Stimulated activated CD8-positive, alpha-beta memory T cell treated with anti-CD3 and anti-CD28 coated beads, Interleukin-7, amount 100 ng/mL, for 4 hours (primary cell): ENCODE data around the gene KLRC3.
"Not testable (repeated sequence)": the region's sequence is repeated elsewhere in the genome, so short reads cannot be mapped to it uniquely, and the experiment has no call there.

Source experiments
- DNase-seq, 2 donors: peaks; one replicate each; pipeline ENCODE4 v3.0.0-alpha.2; 2020; ENCODE audit warnings: low read depth in 2 of 2

The KLRC3 gene

DNA sequence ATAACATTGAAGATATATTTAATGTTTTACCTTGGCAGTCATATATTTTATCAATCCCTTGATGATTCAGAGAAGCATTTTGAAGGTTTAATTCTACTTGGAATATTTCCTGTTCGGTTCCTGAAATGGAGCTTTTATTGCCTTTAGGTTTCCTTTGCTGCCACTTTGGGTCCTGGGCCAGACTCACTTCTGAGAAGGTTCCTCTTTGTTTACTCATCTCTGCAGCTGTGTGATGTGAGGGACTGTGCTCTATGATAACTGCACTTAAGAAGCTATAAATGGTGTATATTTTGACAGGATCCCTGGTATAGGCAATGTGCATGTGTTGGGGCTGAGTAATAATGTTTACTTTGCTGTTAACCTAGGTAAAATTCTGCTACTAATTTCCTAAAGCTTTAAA is at the start of gene KLRC3:
KLRC3 (minus strand) TSS at position 262 of the 400 bp plus-strand sequence; CDS start at position 217, 45 bp downstream.
- DNase-seq, result not testable (repeated sequence)

DNA sequence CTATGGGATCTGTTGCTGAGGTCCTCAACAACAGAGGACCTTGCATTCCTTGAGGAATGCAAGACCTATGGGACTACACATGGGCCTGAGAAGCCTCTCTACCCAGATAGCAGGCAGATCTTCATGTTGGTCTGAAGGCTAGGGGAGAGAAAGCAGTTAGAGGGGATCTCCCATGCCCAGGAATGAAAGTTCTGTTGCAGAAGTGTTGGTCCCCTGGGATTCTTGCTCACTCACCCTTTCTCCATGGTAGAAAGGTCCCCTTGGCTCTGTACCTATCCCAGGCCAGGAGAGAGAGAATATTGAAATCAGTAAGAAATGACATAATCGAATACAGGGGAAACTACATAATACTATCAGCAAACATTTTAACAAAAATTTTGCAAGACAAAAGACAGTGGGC is 49.3 kb upstream of the KLRC3 start:
- DNase-seq, result no peak

DNA sequence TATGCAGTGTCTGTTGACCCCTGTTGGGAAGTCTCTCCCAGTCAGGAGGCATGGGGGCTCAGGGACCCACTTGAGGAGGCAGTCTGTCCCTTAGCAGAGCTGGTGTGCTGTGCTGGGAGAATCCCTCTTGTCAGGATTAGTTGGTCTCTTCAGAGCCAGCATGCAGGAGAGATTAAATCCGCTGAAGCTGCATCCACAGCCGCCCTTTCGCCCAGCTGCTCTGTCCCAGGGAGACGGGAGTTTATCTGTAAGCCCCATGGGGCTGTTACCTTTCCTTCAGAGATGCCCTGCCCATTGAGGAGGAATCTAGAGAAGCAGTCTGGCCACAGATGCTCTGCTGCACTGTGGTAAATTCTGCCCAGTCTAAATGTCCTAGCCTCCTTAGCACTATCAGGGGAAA is 45.9 kb upstream of the KLRC3 start:
- DNase-seq, result no peak

DNA sequence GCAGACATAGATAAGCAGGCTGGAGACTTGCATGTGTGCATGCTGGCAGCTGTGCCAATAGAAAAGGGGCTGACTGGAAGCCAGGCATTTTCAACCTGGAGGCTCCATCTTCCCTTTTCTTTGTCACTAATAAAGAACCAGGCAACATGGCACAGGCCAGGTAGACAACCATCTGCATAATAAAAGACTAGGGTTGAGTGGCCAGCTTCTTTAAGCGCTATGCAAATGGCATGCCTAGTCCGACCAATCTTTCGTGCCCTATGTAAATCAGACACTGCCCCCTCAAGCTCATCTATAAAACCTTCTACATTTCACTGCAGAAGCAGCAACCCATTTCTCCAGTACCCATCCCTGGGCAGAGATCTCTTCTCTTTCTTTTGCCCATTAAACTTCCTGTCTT is 37.4 kb upstream of the KLRC3 start:
- DNase-seq, result no peak

DNA sequence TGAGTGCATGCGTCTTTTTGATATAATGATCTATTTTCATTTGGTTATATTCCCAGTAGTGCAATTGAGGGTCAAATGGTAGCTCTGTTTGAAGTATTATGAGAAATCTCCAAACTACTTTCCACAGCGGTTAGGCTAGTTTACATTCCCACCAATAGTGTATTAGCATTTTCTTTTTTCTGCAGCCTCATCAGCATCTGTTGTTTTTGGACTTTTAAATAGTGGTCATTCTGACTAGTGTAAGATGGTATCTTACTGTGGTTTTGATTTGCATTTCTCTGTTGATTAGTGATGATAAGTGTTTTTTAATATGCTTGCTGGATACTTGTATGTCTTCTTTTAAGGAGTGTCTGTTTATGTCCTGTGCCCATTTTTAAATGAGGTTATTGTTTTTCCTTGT is 36.5 kb upstream of the KLRC3 start:
- DNase-seq, result no peak

DNA sequence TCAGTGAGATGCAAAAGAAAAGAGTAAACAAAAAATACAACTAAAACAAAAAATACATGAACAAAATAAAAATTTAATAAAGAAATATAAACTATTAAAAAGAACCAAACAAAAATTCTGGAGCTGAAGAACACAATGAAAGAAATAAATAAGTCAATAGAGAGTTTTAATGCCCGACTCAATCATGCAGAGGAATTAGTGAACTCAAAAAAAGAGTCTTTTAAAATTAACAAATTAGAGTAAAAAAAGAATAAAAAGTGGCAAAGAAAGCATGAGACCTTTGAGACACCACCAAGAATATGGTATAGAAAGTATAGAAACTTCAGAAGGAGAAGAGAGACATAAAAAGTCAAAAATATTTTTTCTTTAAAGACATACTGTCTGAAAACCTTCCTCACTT is 35.4 kb upstream of the KLRC3 start:
- DNase-seq, result no peak

DNA sequence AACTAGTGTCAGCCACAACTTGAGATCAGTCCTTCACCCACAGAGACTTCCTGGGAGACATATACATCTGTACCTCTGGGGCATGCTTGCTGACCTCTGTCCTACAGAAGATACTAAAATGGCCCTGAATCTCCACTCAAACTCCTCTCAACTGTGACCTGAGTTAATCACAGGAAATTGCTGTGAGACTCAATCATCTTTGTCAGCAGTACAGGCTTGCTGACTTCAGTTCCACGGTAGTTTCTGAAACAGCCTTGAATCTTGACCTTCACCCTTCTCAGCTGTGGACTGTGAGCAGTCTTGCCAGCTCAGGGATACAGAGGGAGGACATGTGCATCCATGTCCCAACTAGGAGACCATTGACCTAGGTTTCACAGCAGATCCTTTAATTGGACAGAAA is 34.1 kb upstream of the KLRC3 start:
- DNase-seq, result no peak

DNA sequence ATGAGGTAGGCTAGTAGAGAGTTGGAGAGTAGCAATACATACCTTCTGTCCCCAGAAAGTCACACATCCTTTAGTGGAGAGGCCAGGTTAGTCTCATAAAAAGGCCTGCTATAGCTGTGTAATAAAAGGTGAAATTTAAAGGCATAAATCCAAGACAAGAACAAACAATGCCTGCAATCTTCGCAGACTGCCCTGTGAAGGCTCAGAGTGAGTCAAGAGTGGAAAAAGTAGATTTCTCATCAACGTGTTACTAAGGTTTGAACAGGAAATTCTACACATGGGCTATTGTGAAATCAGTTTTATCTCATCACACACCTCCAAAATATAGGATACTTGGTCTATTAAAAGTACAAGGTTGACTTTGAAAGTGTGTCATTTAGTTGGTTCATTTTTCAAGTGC is 32.8 kb upstream of the KLRC3 start, which contains the start of gene KLRC1:
KLRC1 (minus strand) TSS at position 222 of the 400 bp plus-strand sequence. CDS start 2,221 bp downstream, outside the sequence.
- no peak for DNase-seq

DNA sequence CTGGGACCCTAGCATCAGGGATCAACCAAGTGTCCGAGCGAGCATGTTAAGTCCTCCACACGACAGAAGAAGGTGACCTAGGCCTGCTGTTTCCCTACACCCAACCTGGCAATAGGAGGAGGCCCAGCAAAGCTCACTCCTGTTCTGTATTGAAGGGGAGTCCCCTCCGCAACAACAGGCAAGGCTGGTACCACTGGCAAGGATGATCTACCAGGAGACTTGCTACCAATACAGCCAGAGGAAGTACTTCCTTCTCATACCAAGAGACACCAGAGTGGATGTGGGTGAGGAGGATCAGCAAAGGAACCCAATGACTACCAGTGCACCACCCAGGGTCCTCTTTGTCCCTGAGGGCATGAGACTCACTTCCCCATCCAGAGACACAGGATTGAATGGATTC is 27.8 kb upstream of the KLRC3 start:
- no peak for DNase-seq

DNA sequence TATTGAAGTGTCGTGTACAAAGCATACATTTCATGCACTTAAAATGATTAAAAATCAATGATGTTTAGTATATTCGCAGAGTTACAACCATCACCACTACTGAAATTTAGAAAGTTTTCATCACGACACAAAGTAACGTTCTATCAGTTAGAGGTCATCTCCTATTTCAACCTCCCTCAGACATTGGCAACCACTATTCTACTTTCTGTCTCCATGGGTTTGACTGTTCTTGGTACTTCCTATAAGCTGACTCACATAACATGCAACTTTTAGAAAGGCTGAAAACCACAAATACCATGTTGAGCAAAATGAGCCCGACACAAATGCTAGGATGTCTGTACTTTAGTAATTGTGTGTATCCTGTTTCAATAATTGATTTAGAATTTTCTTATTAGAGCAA is 25.7 kb upstream of the KLRC3 start:
- not testable (repeated sequence) for DNase-seq

DNA sequence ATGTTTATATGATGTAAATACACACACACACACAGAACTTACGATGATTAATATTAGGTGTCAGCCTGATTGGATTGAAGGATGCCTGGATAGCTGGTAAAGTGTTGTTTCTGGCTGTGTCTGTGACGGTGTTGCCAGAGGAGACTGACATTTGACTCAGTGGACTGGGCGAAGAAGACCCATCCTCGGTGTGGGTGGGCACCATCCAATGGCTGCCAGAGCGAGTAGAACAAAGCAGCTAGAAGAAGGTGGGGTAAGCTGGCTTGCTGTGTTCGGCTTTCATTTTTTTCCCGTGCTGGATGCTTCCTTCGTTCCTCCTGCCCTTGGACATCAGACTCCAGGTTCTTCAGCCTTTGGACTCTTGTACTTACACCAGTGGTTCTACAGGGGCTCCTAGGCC is 20.7 kb upstream of the KLRC3 start:
- DNase-seq, result not testable (repeated sequence)

DNA sequence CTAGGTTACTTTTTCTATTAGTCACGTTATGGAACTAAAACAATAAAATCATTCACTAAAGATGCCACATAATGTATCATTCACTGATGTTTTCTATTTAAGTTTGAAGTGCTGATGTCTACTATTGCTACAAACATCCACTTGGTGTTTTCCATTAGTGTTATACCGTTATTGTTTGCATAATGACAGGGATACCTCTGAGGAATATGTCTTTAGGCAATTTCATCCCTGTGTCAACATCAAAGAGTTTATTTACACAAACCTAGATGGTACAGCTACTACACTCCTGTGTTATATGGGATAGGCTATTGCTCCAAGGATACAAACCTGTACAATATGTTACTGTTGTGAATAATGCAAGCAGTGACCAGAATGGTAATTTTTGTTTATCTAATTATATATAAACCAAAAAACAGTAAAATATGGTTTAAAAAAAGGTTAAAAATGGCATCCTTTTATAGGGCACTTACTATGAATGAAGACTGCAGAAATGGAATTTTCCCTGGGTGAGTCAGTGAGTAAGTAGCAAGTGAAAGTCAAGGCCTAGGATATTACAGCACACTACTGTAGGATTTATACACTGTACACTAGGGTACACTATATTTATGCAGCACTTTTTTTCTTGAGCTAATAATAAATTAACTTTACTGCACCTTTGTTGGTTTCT is 19.3 kb upstream of the KLRC3 start:
- DNase-seq, result not testable (repeated sequence)

DNA sequence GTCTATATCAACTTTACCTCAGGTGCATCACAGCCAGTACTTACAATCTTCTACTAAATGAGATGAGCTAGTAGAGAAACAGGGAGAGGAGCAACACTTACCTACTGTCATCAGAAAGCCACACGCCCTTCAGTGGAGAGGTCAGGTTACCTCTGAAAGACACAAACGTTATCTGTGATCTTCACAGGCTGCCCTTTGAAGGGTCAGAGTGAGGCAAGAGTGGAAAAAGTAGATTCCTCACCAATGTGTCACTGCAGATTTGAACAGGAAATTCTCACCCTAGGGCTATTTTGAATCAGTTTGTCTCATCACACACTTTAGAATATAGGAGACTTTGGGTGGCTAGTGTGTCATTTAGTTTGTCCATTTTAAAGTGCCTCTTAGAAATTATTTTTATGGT is 17.2 kb upstream of the KLRC3 start:
- not testable (repeated sequence) for DNase-seq

DNA sequence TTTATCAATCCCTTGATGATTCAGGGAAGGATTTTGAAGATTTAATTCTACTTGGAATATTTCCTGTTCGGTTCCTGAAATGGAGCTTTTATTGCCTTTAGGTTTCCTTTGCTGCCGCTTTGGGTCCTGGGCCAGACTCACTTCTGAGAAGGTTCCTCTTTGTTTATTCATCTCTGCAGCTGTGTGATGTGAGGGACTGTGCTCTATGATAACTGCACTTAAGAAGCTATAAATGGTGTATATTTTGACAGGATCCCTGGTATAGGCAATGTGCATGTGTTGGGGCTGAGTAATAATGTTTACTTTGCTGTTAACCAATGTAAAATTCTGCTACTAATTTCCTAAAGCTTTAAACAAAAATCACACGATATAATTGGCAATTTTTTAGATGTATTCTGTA is 15.4 kb upstream of the KLRC3 start, which contains the start of gene KLRC2:
KLRC2 (minus strand) TSS at position 195 of the 400 bp plus-strand sequence; CDS start at position 171, 24 bp downstream.
- DNase-seq, result not testable (repeated sequence)

DNA sequence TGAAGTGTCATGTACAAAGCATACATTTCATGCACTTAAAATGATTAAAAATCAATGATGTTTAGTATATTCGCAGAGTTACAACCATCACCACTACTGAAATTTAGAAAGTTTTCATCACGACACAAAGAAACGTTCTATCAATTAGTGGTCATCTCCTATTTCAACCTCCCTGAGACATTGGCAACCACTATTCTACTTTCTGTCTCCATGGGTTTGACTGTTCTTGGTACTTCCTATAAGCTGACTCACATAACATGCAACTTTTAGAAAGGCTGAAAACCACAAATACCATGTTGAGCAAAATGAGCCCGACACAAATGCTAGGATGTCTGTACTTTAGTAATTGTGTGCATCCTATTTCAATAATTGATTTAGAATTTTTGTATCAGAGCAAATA is 10.2 kb upstream of the KLRC3 start:
- not testable (repeated sequence) for DNase-seq

DNA sequence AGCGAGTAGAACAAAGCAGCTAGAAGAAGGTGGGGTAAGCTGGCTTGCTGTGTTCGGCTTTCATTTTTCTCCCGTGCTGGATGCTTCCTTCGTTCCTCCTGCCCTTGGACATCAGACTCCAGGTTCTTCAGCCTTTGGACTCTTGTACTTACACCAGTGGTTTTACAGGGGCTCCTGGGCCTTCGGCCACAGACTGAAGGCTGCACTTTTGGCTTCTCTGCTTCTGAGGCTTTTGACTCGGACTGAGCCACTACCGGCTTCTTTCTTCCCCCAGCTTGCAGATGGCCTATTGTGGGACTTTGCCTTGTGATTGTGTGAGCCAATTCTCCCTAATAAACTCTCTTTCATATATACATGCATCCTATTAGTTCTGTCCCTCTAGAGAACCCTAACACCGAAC is 5.5 kb upstream of the KLRC3 start:
- not testable (repeated sequence) for DNase-seq

DNA sequence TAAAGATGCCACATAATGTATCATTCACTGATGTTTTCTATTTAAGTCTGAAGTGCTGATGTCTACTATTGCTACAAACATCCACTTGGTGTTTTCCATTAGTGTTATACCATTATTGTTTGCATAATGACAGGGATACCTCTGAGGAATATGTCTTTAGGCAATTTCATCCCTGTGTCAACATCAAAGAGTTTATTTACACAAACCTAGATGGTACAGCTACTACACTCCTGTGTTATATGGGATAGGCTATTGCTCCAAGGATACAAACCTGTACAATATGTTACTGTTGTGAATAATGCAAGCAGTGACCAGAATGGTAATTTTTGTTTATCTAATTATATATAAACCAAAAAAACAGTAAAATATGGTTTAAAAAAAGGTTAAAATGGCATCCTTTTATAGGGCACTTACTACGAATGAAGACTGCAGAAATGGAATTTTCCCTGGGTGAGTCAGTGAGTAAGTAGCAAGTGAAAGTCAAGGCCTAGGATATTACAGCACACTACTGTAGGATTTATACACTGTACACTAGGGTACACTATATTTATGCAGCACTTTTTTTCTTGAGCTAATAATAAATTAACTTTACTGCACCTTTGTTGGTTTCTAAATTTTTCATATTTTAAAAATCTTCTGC is 4.0 kb upstream of the KLRC3 start:
- not testable (repeated sequence) for DNase-seq

DNA sequence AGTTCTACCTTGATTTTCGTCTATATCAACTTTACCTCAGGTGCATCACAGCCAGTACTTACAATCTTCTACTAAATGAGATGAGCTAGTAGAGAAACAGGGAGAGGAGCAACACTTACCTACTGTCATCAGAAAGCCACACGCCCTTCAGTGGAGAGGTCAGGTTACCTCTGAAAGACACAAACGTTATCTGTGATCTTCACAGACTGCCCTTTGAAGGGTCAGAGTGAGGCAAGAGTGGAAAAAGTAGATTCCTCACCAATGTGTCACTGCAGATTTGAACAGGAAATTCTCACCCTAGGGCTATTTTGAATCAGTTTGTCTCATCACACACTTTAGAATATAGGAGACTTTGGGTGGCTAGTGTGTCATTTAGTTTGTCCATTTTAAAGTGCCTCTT is 1.8 kb upstream of the KLRC3 start:
- not testable (repeated sequence) for DNase-seq

DNA sequence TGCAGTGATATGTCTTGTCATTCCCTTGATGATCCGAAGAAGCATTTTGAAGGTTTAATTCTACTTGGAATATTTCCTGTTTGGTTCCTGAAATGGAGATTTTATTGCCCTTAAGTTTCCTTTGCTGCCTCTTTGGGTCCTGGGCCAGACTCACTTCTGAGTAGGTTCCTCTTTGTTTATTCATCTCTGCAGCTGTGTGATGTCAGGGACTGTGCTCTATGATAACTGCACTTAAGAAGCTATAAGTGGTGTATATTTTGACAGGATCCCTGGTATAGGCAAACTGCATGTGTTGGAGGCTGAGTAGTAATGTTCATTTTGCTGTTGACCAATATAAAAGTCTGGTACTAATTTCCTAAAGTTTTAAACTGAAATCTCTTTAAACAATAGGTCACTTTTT is 11.0 kb downstream of the KLRC3 start, which contains the start of gene KLRC4:
KLRC4 (minus strand) TSS at position 366 of the 400 bp plus-strand sequence; CDS start at position 184, 182 bp downstream.
- DNase-seq, result no peak

DNA sequence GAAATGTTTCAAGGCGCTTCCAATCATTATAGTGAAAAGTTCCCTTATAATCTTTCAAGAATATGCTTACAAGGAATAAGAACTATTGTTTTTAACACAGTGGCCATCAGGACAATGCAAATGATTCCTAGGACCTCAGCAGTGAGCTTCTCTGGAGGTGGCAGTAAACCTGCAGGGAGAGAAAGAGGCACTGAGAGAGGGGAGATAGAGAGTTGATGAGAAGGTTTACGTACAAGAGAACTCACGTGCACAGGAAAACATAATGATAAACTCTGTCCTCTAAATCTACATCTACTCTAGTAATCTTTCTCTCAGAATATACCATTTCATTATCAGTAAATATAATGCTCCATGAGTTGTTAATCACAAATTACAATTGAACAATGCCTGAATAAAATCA is 11.6 kb downstream of the KLRC3 start:
- no peak for DNase-seq

DNA sequence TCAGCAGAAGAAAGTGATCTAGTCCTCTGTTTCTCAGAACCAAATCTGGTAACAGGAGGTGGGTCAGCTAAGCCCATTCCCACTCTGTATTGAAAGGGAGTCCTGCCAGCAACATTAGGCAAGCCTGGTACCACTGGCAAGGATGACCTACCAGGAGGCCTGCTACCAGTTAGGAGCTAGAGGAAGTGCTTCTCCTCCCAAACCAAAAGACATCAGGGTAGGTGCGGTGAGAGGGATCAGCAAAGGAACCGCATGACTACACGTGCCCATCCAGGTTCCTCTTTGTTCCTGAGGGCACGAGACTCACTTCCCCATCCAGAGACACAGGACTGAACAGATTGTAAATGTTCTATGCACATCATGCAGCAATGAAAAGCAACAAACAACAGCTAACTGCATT is 13.7 kb downstream of the KLRC3 start:
- no peak for DNase-seq

DNA sequence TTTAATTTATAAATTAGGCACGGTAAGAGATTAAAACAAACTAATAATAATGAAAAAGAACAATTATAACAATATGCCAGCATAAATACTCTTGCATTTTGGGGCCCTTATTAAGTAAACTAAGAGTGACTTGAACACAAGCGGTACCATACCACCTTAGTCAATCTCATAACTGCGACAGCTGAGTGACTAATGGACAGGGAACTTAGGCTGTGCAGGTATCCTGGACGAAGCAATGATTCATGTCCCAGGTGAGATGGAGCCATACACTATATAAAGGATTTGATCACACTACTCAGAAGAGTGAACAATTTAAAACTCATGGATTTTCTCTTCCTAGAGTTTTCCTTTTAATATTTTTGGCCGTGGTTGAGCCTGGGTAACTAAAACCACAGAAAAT is 15.1 kb downstream of the KLRC3 start:
- DNase-seq, result no peak

DNA sequence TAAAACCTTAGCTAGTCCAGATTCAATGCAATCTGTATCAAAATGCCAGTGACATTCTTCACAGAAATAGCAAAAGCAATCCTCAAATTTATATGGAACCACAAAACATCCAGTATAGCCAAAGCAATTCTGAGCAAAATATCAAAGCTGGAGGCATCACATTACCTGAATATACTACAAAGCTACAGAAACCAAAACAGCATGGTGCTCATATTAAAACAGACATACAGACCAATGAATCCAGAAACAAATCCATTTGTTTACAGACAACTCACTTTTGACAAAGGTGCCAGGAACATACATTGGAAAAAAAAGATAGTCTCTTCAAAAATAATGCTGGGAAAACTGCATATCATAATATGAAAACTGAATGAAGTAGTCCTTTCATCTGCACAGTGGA is 15.6 kb downstream of the KLRC3 start:
- DNase-seq, result no peak
